HG03460 (cell line): ENCODE results near the gene OR2M7.
"Not testable (repeated sequence)": the region's sequence is repeated elsewhere in the genome, so short reads cannot be mapped to it uniquely, and the experiment has no call there.

Experiments
- ATAC-seq: cut with Tn5 transposase; IDR thresholded peaks from one replicate; pipeline ENCODE4 v1.9.1; 2021; ENCODE audit not compliant: unreplicated experiment

Gene OR2M7, protein sequence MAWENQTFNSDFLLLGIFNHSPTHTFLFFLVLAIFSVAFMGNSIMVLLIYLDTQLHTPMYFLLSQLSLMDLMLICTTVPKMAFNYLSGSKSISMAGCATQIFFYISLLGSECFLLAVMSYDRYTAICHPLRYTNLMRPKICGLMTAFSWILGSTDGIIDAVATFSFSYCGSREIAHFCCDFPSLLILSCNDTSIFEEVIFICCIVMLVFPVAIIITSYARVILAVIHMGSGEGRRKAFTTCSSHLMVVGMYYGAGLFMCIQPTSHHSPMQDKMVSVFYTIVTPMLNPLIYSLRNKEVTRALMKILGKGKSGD

GRCh38 chr1:248324468-248324867 lies at the start of gene OR2M7:
Gene OR2M7 (minus strand): TSS chr1:248324568. CDS start chr1:248324568, 0 bp downstream.
- no peak for ATAC-seq

DNA sequence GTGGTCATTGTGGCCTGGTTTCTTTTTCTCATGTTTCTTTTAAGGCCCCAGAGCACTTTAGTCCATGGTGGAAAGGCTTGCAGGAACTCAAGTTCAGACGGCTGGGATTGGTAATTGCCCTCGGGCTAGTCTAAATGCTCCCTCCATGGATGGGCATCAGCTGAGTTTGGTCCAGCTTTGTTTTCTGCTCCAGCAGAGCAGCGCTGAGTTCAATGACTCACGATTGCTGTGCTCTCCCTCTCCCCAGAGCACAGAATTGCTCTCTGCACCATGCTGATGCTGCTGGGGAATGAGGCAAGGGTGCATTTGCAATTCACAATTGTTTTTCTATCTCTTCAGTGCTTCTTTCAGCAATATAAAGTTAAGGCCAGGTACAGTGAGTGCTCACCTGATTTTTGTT lies 49.4 kb upstream of the OR2M7 start:
- ATAC-seq = no peak

- no peak for ATAC-seq
Observed at GRCh38 chr1:248372394-248372793, 48.0 kb upstream of the OR2M7 start.

GRCh38 chr1:248366609-248367008 lies 42.2 kb upstream of the OR2M7 start:
- ATAC-seq = no peak

- no peak for ATAC-seq
Observed at GRCh38 chr1:248361121-248361715, 36.9 kb upstream of the OR2M7 start, which contains the start of gene OR2T4. Gene OR2T4 (plus strand): TSS chr1:248361665. CDS start chr1:248361665, 0 bp downstream.

- no peak for ATAC-seq
Observed at GRCh38 chr1:248359415-248359814, 35.0 kb upstream of the OR2M7 start.

GRCh38 chr1:248348475-248348874 lies 24.1 kb upstream of the OR2M7 start, which contains the start of gene OR14C36:
Gene OR14C36 (plus strand): TSS chr1:248348775. CDS start chr1:248348775, 0 bp downstream.
- no peak for ATAC-seq

- ATAC-seq = no peak
Observed at GRCh38 chr1:248343451-248343850, 19.1 kb upstream of the OR2M7 start.

DNA sequence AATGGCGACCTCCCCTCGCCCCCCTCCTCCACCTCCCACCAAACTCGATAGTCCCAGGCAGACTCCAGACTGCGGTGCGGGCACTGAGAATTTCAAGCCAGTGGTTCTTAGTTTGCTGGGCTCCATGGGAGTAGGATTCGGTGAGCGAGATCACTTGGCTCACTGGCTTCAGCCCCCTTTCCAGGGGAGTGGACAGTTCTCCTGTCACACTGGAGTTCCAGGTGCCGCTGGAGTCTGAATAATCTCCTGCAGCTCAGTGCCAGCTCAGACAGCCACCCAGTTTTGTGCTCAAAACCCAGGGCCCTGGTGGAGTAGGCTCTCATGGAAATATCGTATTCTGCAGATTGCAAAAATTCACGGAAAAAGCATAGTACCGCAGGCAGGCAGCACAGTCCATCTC lies 7.6 kb downstream of the OR2M7 start:
- ATAC-seq = no peak

DNA sequence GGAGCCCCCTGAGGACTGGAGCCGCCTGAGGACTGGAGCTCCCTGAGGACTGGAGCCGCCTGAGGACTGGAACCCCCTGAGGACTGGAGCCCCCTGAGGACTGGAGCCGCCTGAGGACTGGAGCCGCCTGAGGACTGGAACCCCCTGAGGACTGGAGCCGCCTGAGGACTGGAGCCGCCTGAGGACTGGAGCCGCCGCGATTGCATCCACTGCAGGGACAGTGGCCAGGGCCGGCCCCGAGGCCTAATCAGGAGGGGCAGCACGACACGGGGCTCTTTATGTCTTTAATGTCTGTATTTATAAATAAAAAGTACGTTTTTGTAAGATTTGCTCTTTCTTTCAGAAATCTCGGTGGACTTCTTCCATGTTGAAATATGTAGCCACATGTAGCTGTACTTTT lies 17.6 kb downstream of the OR2M7 start:
- ATAC-seq = not testable (repeated sequence)

DNA sequence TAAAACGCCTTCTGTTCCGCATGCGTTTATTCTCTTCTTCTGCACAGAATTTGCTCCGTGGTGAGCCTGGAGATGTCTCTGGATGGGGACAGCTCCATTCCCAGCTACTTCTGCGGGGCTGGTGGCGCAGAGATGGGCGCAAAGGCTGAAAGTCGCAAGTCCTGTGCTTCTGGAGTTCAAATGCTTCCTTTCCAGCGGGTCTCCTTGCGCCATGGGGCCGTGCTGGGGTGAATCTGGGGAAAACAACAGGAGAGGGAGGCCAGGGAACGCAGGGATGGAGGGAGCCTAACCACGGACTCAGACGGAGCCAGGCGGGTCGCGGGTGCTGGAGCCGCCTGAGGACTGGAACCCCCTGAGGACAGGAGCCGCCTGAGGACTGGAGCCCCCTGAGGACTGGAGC lies 18.3 kb downstream of the OR2M7 start:
- ATAC-seq = no peak

GRCh38 chr1:248305672-248306071 lies 18.7 kb downstream of the OR2M7 start:
- not testable (repeated sequence) for ATAC-seq

DNA sequence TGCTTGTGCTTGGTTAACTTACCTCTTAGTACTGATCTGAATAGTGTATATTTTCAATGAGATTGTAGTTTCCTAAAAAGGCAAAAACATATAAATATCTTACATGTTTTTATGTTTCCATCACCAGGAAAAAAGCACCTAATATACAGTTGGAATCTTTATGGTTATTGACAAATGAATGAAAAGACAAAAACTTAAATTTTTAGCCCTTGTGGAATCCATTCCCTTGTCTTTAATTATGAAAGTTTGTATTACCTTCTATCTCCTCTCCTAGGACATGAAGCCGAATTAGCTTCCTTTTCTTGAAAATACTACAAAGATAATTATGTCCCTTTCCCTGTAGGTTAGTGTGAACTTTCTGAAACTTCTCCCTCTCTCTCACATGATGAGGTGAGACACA lies 21.0 kb downstream of the OR2M7 start, which contains the start of gene OR2T12:
TSS of gene OR2T12 (minus strand) at position 101 of the 400 bp plus-strand sequence. CDS start 7,846 bp downstream, outside the sequence.
- no peak for ATAC-seq

DNA sequence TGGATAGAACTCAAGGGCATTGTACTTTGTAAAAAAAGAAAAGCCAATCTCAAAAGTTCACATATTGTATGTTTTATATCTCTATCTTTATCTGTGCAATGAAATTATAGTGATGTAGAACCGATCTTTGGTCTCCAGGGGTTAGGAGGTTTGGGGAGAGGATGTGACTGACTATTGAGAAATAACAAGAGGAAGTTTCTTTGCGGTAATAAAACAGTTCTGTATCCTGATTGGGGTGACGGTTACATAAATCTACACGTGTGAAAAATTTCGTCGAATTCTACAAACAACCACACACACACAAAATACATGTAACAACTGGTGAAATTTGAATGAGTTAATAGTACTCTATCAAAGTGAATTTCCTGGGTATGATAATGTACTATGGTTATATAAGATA lies 36.0 kb downstream of the OR2M7 start:
- no peak for ATAC-seq

- no peak for ATAC-seq
Observed at GRCh38 chr1:248277876-248278275, 46.5 kb downstream of the OR2M7 start, which contains the start of gene OR2T33. Gene OR2T33 (minus strand): TSS chr1:248277976. CDS start chr1:248273814, 4,162 bp downstream.
